HepG2 (cell line): Measurements from ENCODE around the gene SUPT4H1. TPM values are rescaled to one million over a fixed set of nuclear protein-coding genes. Genes with fewer than 3 reads are reported as not detected.

ENCODE experiments used
- BRF2 ChIP-seq: sonication (generic); formaldehyde crosslinking; IDR thresholded peaks from 2 replicates; pipeline ENCODE4 v1.8.1; 2022; ENCODE audit warnings: mild to moderate bottlenecking, missing genetic modification reagents
- CREB1 ChIP-seq, 2 experiments: fragments of 450-650 bp in 1 of 2; IDR thresholded peaks; 2 replicates each; pipeline ENCODE4 v1.6.1; 2016 to 2017; ENCODE audit warnings: control low read depth in 1 of 2, mild to moderate bottlenecking in 1 of 2, missing compliant biosample characterization in 1 of 2, missing genetic modification characterization in 1 of 2
- ELK4 ChIP-seq: sonication (generic); formaldehyde crosslinking; IDR thresholded peaks from 2 replicates; pipeline ENCODE4 v1.9.0; 2021; ENCODE audit warnings: missing genetic modification reagents, borderline replicate concordance
- FOSL2 ChIP-seq: sonication (generic); formaldehyde crosslinking; IDR thresholded peaks from 2 replicates; pipeline ENCODE4 v1.4.0; 2020; ENCODE audit warnings: missing genetic modification reagents
- FOXM1 ChIP-seq: sonication (generic); formaldehyde crosslinking; IDR thresholded peaks from 2 replicates; pipeline ENCODE4 v1.5.0; 2020; ENCODE audit warnings: missing genetic modification reagents
- HDAC2 ChIP-seq: sonication (generic); formaldehyde crosslinking; IDR thresholded peaks from 2 replicates; pipeline ENCODE4 v1.4.0; 2020; ENCODE audit warnings: missing genetic modification reagents
- HINFP ChIP-seq: sonication (generic); formaldehyde crosslinking; IDR thresholded peaks from 2 replicates; pipeline ENCODE4 v1.4.0; 2020; ENCODE audit warnings: low read depth, mild to moderate bottlenecking, missing genetic modification reagents
- HNRNPL ChIP-seq: fragments of 200-400 bp; formaldehyde crosslinking; IDR thresholded peaks from 2 replicates; pipeline ENCODE4 v1.6.1; 2017; ENCODE audit warnings: mild to moderate bottlenecking, low read depth, low read length
- MIXL1 ChIP-seq: IDR thresholded peaks from 2 replicates; pipeline ENCODE4 v1.6.1; 2016
- MXI1 ChIP-seq: IDR thresholded peaks from 3 replicates; pipeline ENCODE4 v1.6.1; 2012; ENCODE audit warnings: low read depth, low read length, inconsistent platforms, borderline replicate concordance
- PAWR ChIP-seq: sonication (generic); formaldehyde crosslinking; IDR thresholded peaks from 2 replicates; pipeline ENCODE4 v1.4.0; 2020; ENCODE audit warnings: missing genetic modification reagents, mild to moderate bottlenecking, borderline replicate concordance
- PITX1 ChIP-seq: sonication (generic); formaldehyde crosslinking; IDR thresholded peaks from 2 replicates; pipeline ENCODE4 v1.5.1; 2020; ENCODE audit warnings: mild to moderate bottlenecking, missing genetic modification reagents
- POLR2G ChIP-seq: fragments of 200-400 bp; formaldehyde crosslinking; IDR thresholded peaks from 2 replicates; pipeline ENCODE4 v1.6.1; 2018; ENCODE audit warnings: mild to moderate bottlenecking, low read depth, low read length, moderate library complexity
- PRPF4 ChIP-seq: fragments of 200-400 bp; formaldehyde crosslinking; IDR thresholded peaks from 2 replicates; pipeline ENCODE4 v1.6.1; 2016; ENCODE audit warnings: low read length, low read depth; ENCODE audit not compliant: poor library complexity, severe bottlenecking
- RAD51 ChIP-seq: fragments of 450-650 bp; IDR thresholded peaks from 2 replicates; pipeline ENCODE4 v1.6.1; 2016; ENCODE audit warnings: borderline replicate concordance
- SIN3B ChIP-seq: fragments of 150-350 bp; IDR thresholded peaks from 2 replicates; pipeline ENCODE4 v1.6.1; 2014; ENCODE audit warnings: low read length
- STAG1 ChIP-seq: sonication (generic); formaldehyde crosslinking; IDR thresholded peaks from 2 replicates; pipeline ENCODE4 v1.4.0; 2020; ENCODE audit warnings: missing genetic modification reagents
- TCF7L2 ChIP-seq: IDR thresholded peaks from 2 replicates; pipeline ENCODE4 v1.6.1; 2011; ENCODE audit warnings: mild to moderate bottlenecking, low read depth, low read length, moderate library complexity
- ZBTB26 ChIP-seq: IDR thresholded peaks from 2 replicates; pipeline ENCODE4 v1.6.1; 2016; ENCODE audit warnings: missing compliant biosample characterization, missing genetic modification reagents, borderline replicate concordance
- ZBTB42 ChIP-seq: sonication (generic); formaldehyde crosslinking; IDR thresholded peaks from 2 replicates; pipeline ENCODE4 v1.5.0; 2020; ENCODE audit warnings: mild to moderate bottlenecking, missing genetic modification reagents
- ZKSCAN8 ChIP-seq: IDR thresholded peaks from 2 replicates; pipeline ENCODE4 v1.6.1; 2016; ENCODE audit warnings: borderline replicate concordance, missing genetic modification reagents, missing compliant biosample characterization
- ZNF207 ChIP-seq: fragments of 450-650 bp; IDR thresholded peaks from 2 replicates; pipeline ENCODE4 v1.6.1; 2016; ENCODE audit warnings: antibody characterized with exemption, borderline replicate concordance
- ZNF292 ChIP-seq: sonication (generic); formaldehyde crosslinking; IDR thresholded peaks from 2 replicates; pipeline ENCODE4 v1.8.1; 2022; ENCODE audit warnings: mild to moderate bottlenecking, low read depth, missing genetic modification reagents, borderline replicate concordance
- ZNF44 ChIP-seq: sonication (generic); formaldehyde crosslinking; IDR thresholded peaks from 2 replicates; pipeline ENCODE4 v1.5.1; 2020; ENCODE audit warnings: mild to moderate bottlenecking, missing genetic modification reagents
- ZNF678 ChIP-seq: sonication (generic); formaldehyde crosslinking; IDR thresholded peaks from 2 replicates; pipeline ENCODE4 v1.4.0; 2020; ENCODE audit warnings: mild to moderate bottlenecking, missing genetic modification reagents
- ZNF768 ChIP-seq: sonication (generic); formaldehyde crosslinking; IDR thresholded peaks from 2 replicates; pipeline ENCODE4 v1.4.0; 2020; ENCODE audit warnings: missing genetic modification reagents
- ZNF878 ChIP-seq: sonication (generic); formaldehyde crosslinking; IDR thresholded peaks from 2 replicates; pipeline ENCODE4 v1.8.1; 2023; ENCODE audit warnings: mild to moderate bottlenecking, missing genetic modification reagents, moderate library complexity
- polyA plus RNA-seq, 8 experiments: library from polyadenylated mRNA; depleted of rRNA in 3 of 8; stranded (reverse) in 7 of 8; unstranded in 1 of 8; fragments of >200 nt; fragmentation: Illumina TruSeq in 4 of 8; extraction: Trizol in 4 of 8; gene quantifications; 2 replicates each; pipeline versions ENCODE4 v1.2.1 to v1.2.3, GENCODE V29; 2011 to 2016; ENCODE audit warnings: low read depth in 4 of 8, missing spikeins in 1 of 8, mixed read lengths in 1 of 8; ENCODE audit not compliant: insufficient read depth in 1 of 8
- total RNA-seq, 5 experiments: library from RNA; depleted of rRNA; stranded (reverse); fragments of >200 nt; fragmentation: Illumina TruSeq; extraction: Trizol; gene quantifications; 2 replicates each; pipeline ENCODE4 v1.2.3, GENCODE V29; 2016; ENCODE audit warnings: low read depth in 1 of 5

The SUPT4H1 gene
- total and polyA plus RNA-seq, 2 of the 13 experiments (the other 11 are each of a cell fraction or from before 2014, with no cell fraction given) = 155 to 244 TPM

- no peak for TF ChIP-seq RAD51
- peak; percentile 99 for TF ChIP-seq HDAC2 (CRISPR knock-in tag)
- peak; percentile 96 for TF ChIP-seq HINFP (CRISPR knock-in tag)
- peak; percentile 54 for TF ChIP-seq STAG1 (CRISPR knock-in tag)
- TF ChIP-seq ZNF878 (CRISPR knock-in tag) = peak; percentile 99
- TF ChIP-seq ZNF207 = no peak
- TF ChIP-seq ZBTB42 = peak; percentile 75; the same call in 1 of the 2 replicates
- TF ChIP-seq ZNF44 = no peak; the same call in 1 of the 2 replicates
- TF ChIP-seq ELK4 (CRISPR knock-in tag) = no peak
- peak; percentile 94 for TF ChIP-seq MXI1
- TF ChIP-seq CREB1 (IDR thresholded peaks at IDR 0.05) = peak; percentile 70
- TF ChIP-seq CREB1 (CRISPR knock-in tag; IDR thresholded peaks at IDR 0.05) = peak; percentile 94
- 0 out of 2 replicates have a peak, but pooled peaks have one; percentile 28 for TF ChIP-seq ZNF768 (CRISPR knock-in tag)
- TF ChIP-seq MIXL1 (CRISPR knock-in tag) = peak; percentile 96
- peak; percentile 97; the same call in 1 of the 2 replicates for TF ChIP-seq ZNF292 (CRISPR knock-in tag)
- TF ChIP-seq TCF7L2 = peak; percentile 99
- no peak for TF ChIP-seq SIN3B
- no peak for TF ChIP-seq FOXM1
- peak; percentile 87; the same call in 1 of the 2 replicates for TF ChIP-seq ZNF678 (CRISPR knock-in tag)
- peak; percentile 94 for TF ChIP-seq ZBTB26 (CRISPR knock-in tag)
- TF ChIP-seq POLR2G = peak; percentile 98
- no peak for TF ChIP-seq PRPF4
- TF ChIP-seq FOSL2 = peak; percentile 93
- peak; percentile 99 for TF ChIP-seq PITX1 (CRISPR knock-in tag)
- TF ChIP-seq BRF2 (CRISPR knock-in tag) = peak; percentile 98
- TF ChIP-seq ZKSCAN8 (CRISPR knock-in tag) = peak; percentile 98
- TF ChIP-seq HNRNPL = 0 out of 2 replicates have a peak, but pooled peaks have one; percentile 18
- 0 out of 2 replicates have a peak, but pooled peaks have one; percentile 92 for TF ChIP-seq PAWR (CRISPR knock-in tag)
Observed at GRCh38 chr17:58391302-58391984, 39.4 kb upstream of the SUPT4H1 start (continued).
